CD8-positive, alpha-beta memory T cell (primary cell): Measurements from ENCODE around the gene CLEC11A. TPM values are rescaled to one million over a fixed set of nuclear protein-coding genes. Genes with fewer than 3 reads are reported as not detected.

Experiments
- CTCF ChIA-PET: fragments of 350-600 bp; sonication (Branson Sonifier 250); formaldehyde crosslinking; loops from one replicate; lab custom pipeline; 2021; ENCODE audit warnings: antibody characterized with exemption; lab: Charles Lee
- POLR2A ChIA-PET: fragments of 350-600 bp; sonication (Branson Sonifier 250); formaldehyde crosslinking; loops from one replicate; lab custom pipeline; 2021; ENCODE audit warnings: antibody characterized with exemption; lab: Charles Lee
- DNase-seq, 5 donors: peaks; one replicate each; pipeline versions ENCODE4 v3.0.0 to v3.0.0-alpha.2; 2020 to 2022; ENCODE audit warnings: mixed read lengths in 1 of 5
- H3K27ac ChIP-seq: one replicate; pipeline ENCODE4 v1.7.0; 2013; ENCODE audit warnings: low read depth, mild to moderate bottlenecking, low read length, moderate library complexity
- H3K27me3 ChIP-seq: 2 replicates; pipeline ENCODE4 v1.7.0; 2013; ENCODE audit warnings: low read length, mild to moderate bottlenecking; ENCODE audit not compliant: insufficient read depth, poor library complexity, severe bottlenecking
- H3K36me3 ChIP-seq: 2 replicates; pipeline ENCODE4 v1.7.0; 2013; ENCODE audit warnings: mild to moderate bottlenecking, low read length, moderate library complexity; ENCODE audit not compliant: insufficient read depth
- H3K4me1 ChIP-seq: 2 replicates; pipeline ENCODE4 v1.7.0; 2013; ENCODE audit warnings: mild to moderate bottlenecking, low read length, moderate library complexity; ENCODE audit not compliant: insufficient read depth
- H3K4me3 ChIP-seq: 2 replicates; pipeline ENCODE4 v1.7.0; 2013; ENCODE audit warnings: mild to moderate bottlenecking, low read length
- H3K9me3 ChIP-seq: 2 replicates; pipeline ENCODE4 v1.7.0; 2013; ENCODE audit warnings: mild to moderate bottlenecking, low read length
- H3K27ac Mint-ChIP-seq, 8 donors: one replicate each; pipeline ENCODE4 v1.8.0; 2020 to 2021; ENCODE audit warnings: mixed read lengths in 8 of 8, mild to moderate bottlenecking in 6 of 8, inconsistent platforms in 3 of 8, moderate library complexity in 3 of 8
- H3K27me3 Mint-ChIP-seq, 2 donors: one replicate each; pipeline ENCODE4 v1.8.0; 2020 to 2021; ENCODE audit warnings: mixed read lengths in 2 of 2, mild to moderate bottlenecking in 1 of 2, moderate library complexity in 1 of 2
- H3K36me3 Mint-ChIP-seq, 3 donors: one replicate each; pipeline ENCODE4 v1.8.0; 2020 to 2021; ENCODE audit warnings: mixed read lengths in 3 of 3, inconsistent platforms in 1 of 3, mild to moderate bottlenecking in 1 of 3
- H3K4me1 Mint-ChIP-seq, 3 donors: one replicate each; pipeline ENCODE4 v1.8.0; 2020 to 2021; ENCODE audit warnings: mixed read lengths in 3 of 3, inconsistent platforms in 1 of 3, mild to moderate bottlenecking in 1 of 3
- H3K4me3 Mint-ChIP-seq, 7 donors: one replicate each; pipeline ENCODE4 v1.8.0; 2020 to 2021; ENCODE audit warnings: mixed read lengths in 7 of 7, mild to moderate bottlenecking in 6 of 7, moderate library complexity in 4 of 7, inconsistent platforms in 2 of 7
- H3K9me3 Mint-ChIP-seq, 5 donors: one replicate each; pipeline ENCODE4 v1.8.0; 2020 to 2022; ENCODE audit warnings: mixed read lengths in 5 of 5, mild to moderate bottlenecking in 3 of 5, moderate library complexity in 2 of 5, inconsistent platforms in 1 of 5
- polyA plus RNA-seq: library from polyadenylated mRNA; unstranded; fragments of 300-500 nt; fragmentation: Illumina TruSeq; gene quantifications from one replicate; pipeline ENCODE4 v1.2.3, GENCODE V29; 2021
- total RNA-seq, 2 experiments: library from RNA; stranded (reverse); gene quantifications; one replicate each; pipeline ENCODE4 v1.2.3, GENCODE V29; 2021

Gene CLEC11A
- total and polyA plus RNA-seq, 3 experiments from 2014 or later = 0.31 to 1.9 (median 0.53) TPM

- H3K36me3 ChIP-seq = no peaks in the 10 kb centered on the region
- Mint-ChIP-seq H3K4me1 (peaks cover 0 to 4% (median 0%) of the 10 kb centered on the region in 3 donors), H3K4me3 (no peak overlapping the region), H3K27ac (no peak overlapping the region), H3K27me3 (peaks cover 21 to 59% of the 10 kb centered on the region in 2 donors), H3K36me3 (no peaks in the 10 kb centered on the region), H3K9me3 (peaks cover 0 to 7% (median 0%) of the 10 kb centered on the region in 5 donors)
- ChIA-PET CTCF (no interaction called here), POLR2A (no interaction called here)
- no peaks in the 10 kb centered on the region for H3K4me1 ChIP-seq
- no peaks in the 10 kb centered on the region for H3K9me3 ChIP-seq
- no peak overlapping the region for H3K4me3 ChIP-seq
- H3K27ac ChIP-seq = no peak overlapping the region
- H3K27me3 ChIP-seq = no peaks in the 10 kb centered on the region
- DNase-seq = no peak
Observed at GRCh38 chr19:50710612-50711011, 12.6 kb upstream of the CLEC11A start.

- no peaks in the 10 kb centered on the region for H3K4me1 ChIP-seq
- Mint-ChIP-seq H3K4me3 (no peak overlapping the region), H3K4me1 (peaks cover 0 to 4% (median 0%) of the 10 kb centered on the region in 3 donors), H3K36me3 (no peaks in the 10 kb centered on the region), H3K27ac (no peak overlapping the region), H3K27me3 (peaks cover 25 to 63% of the 10 kb centered on the region in 2 donors), H3K9me3 (peaks cover 0 to 8% (median 0%) of the 10 kb centered on the region in 5 donors)
- no peaks in the 10 kb centered on the region for H3K27me3 ChIP-seq
- H3K27ac ChIP-seq = no peak overlapping the region
- ChIA-PET CTCF (no interaction called here), POLR2A (no interaction called here)
- H3K9me3 ChIP-seq = no peaks in the 10 kb centered on the region
- DNase-seq = no peak
- no peak overlapping the region for H3K4me3 ChIP-seq
- H3K36me3 ChIP-seq = no peaks in the 10 kb centered on the region
Observed at GRCh38 chr19:50711196-50711595, 12.0 kb upstream of the CLEC11A start.

- Histone ChIP-seq H3K36me3 (no peaks in the 10 kb centered on the region), H3K27me3 (no peaks in the 10 kb centered on the region), H3K9me3 (no peaks in the 10 kb centered on the region), H3K4me3 (no peak overlapping the region), H3K27ac (no peak overlapping the region), H3K4me1 (no peaks in the 10 kb centered on the region)
- peaks cover 0 to 8% (median 0%) of the 10 kb centered on the region in 5 donors for H3K9me3 Mint-ChIP-seq
- no peak overlapping the region for H3K27ac Mint-ChIP-seq
- no peak overlapping the region for H3K4me3 Mint-ChIP-seq
- ChIA-PET CTCF (no interaction called here), POLR2A (no interaction called here)
- peaks cover 27 to 64% of the 10 kb centered on the region in 2 donors for H3K27me3 Mint-ChIP-seq
- no peaks in the 10 kb centered on the region for H3K36me3 Mint-ChIP-seq
- DNase-seq = no peak
- peaks cover 0 to 4% (median 0%) of the 10 kb centered on the region in 3 donors for H3K4me1 Mint-ChIP-seq
Observed at GRCh38 chr19:50711805-50712204, 11.4 kb upstream of the CLEC11A start.

GRCh38 chr19:50712833-50713232, 10.3 kb upstream of the CLEC11A start:
- Histone ChIP-seq H3K27ac (no peak overlapping the region), H3K4me1 (no peaks in the 10 kb centered on the region), H3K4me3 (no peak overlapping the region), H3K9me3 (no peaks in the 10 kb centered on the region), H3K36me3 (no peaks in the 10 kb centered on the region), H3K27me3 (peaks cover 6% of the 10 kb centered on the region)
- POLR2A ChIA-PET = no interaction called here
- peak overlapping the region in 1 of 7 donors; percentile 11 for H3K4me3 Mint-ChIP-seq
- H3K27ac Mint-ChIP-seq = no peak overlapping the region
- CTCF ChIA-PET = no interaction called here
- peaks cover 0 to 8% (median 0%) of the 10 kb centered on the region in 5 donors for H3K9me3 Mint-ChIP-seq
- H3K36me3 Mint-ChIP-seq = no peaks in the 10 kb centered on the region
- H3K27me3 Mint-ChIP-seq = peaks cover 29 to 73% of the 10 kb centered on the region in 2 donors
- peaks cover 0 to 7% (median 5%) of the 10 kb centered on the region in 3 donors for H3K4me1 Mint-ChIP-seq
- no peak for DNase-seq

GRCh38 chr19:50713556-50714236, 9.5 kb upstream of the CLEC11A start:
- peaks cover 29 to 71% of the 10 kb centered on the region in 2 donors for H3K27me3 Mint-ChIP-seq
- CTCF ChIA-PET = no interaction called here

GRCh38 chr19:50716178-50717025, 6.8 kb upstream of the CLEC11A start:
- no peaks in the 10 kb centered on the region for H3K4me1 ChIP-seq
- Mint-ChIP-seq H3K27ac (no peak overlapping the region), H3K9me3 (peaks cover 0 to 6% (median 2%) of the 10 kb centered on the region in 5 donors), H3K36me3 (peaks cover 0 to 5% (median 0%) of the 10 kb centered on the region in 3 donors), H3K4me1 (peaks cover 0 to 18% (median 8%) of the 10 kb centered on the region in 3 donors), H3K4me3 (peak overlapping the region in 2 of 7 donors; percentile 1 to 22), H3K27me3 (peaks cover 31 to 71% of the 10 kb centered on the region in 2 donors)
- POLR2A ChIA-PET = no interaction called here
- H3K27me3 ChIP-seq = peaks cover 7% of the 10 kb centered on the region
- H3K36me3 ChIP-seq = no peaks in the 10 kb centered on the region
- no peaks in the 10 kb centered on the region for H3K9me3 ChIP-seq
- CTCF ChIA-PET = no interaction called here
- H3K4me3 ChIP-seq = no peak overlapping the region
- H3K27ac ChIP-seq = no peak overlapping the region
- no peak for DNase-seq

More at GRCh38 chr19:50713556-50714236, 9.5 kb upstream of the CLEC11A start:
- no peaks in the 10 kb centered on the region for H3K36me3 ChIP-seq
- Mint-ChIP-seq H3K4me3 (no peak overlapping the region), H3K36me3 (no peaks in the 10 kb centered on the region), H3K9me3 (peaks cover 0 to 8% (median 0%) of the 10 kb centered on the region in 5 donors), H3K4me1 (peaks cover 0 to 7% (median 5%) of the 10 kb centered on the region in 3 donors), H3K27ac (no peak overlapping the region)
- no peak overlapping the region for H3K4me3 ChIP-seq
- no peak overlapping the region for H3K27ac ChIP-seq
- no peaks in the 10 kb centered on the region for H3K4me1 ChIP-seq
- DNase-seq = peak in 1 of 5 donors; percentile 56
- no peaks in the 10 kb centered on the region for H3K9me3 ChIP-seq
- peaks cover 7% of the 10 kb centered on the region for H3K27me3 ChIP-seq
- POLR2A ChIA-PET = no interaction called here

- Histone ChIP-seq H3K4me1 (no peaks in the 10 kb centered on the region), H3K27ac (no peak overlapping the region), H3K9me3 (no peaks in the 10 kb centered on the region), H3K4me3 (no peak overlapping the region), H3K27me3 (peaks cover 7% of the 10 kb centered on the region), H3K36me3 (no peaks in the 10 kb centered on the region)
- Mint-ChIP-seq H3K27ac (peak overlapping the region in 1 of 8 donors; percentile 19), H3K4me3 (peak overlapping the region in 3 of 7 donors; percentile 41 to 77 (median 58)), H3K9me3 (peaks cover 0 to 6% (median 2%) of the 10 kb centered on the region in 5 donors), H3K36me3 (peaks cover 0 to 5% (median 0%) of the 10 kb centered on the region in 3 donors), H3K4me1 (peaks cover 0 to 18% (median 8%) of the 10 kb centered on the region in 3 donors), H3K27me3 (peaks cover 36 to 75% of the 10 kb centered on the region in 2 donors)
- DNase-seq = no peak
- CTCF ChIA-PET = no interaction called here
- POLR2A ChIA-PET = no interaction called here
Observed at GRCh38 chr19:50717026-50717723, 6.0 kb upstream of the CLEC11A start.
